A673 (cell line): ENCODE data around the gene DMXL1.

ENCODE experiments used
- EZH2 ChIP-seq: fragments of 200-600 bp; sonication (generic); IDR thresholded peaks from 2 replicates; pipeline ENCODE4 v1.6.1; 2017; ENCODE audit warnings: borderline replicate concordance, low read depth, mild to moderate bottlenecking, mixed read lengths, antibody characterized with exemption, low read length; ENCODE audit not compliant: poor library complexity, severe bottlenecking
- TF ChIP-seq, protein P1 (sequence below): fragments of 300-800, 200-600 bp; sonication (generic); conservative IDR thresholded peaks from 2 replicates; pipeline ENCODE4 v1.5.1; 2017; ENCODE audit warnings: low read depth, mild to moderate bottlenecking, antibody characterized with exemption, low read length, moderate library complexity, mixed read lengths

DNA sequence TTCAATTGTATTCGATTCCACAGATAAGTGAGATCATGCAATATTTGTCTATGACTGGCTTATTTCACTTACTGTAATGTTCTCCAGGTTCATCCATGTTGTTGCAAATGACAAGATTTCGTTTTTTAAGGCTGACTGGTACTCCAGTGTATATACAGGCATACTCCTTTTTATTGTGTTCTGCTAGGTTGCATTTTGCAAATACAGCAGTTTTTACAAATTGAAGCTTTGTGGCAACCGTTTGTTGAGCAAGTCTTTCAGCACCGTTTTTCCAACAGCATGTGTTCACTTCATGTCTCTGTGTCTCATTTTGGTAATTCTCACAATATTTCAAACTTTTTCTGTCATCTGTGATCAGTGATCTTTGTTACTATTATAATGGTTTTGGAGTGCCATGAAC is 82.7 kb downstream of the DMXL1 start:
- no peak for TF ChIP-seq EZH2
- TF ChIP-seq, protein P1, sequence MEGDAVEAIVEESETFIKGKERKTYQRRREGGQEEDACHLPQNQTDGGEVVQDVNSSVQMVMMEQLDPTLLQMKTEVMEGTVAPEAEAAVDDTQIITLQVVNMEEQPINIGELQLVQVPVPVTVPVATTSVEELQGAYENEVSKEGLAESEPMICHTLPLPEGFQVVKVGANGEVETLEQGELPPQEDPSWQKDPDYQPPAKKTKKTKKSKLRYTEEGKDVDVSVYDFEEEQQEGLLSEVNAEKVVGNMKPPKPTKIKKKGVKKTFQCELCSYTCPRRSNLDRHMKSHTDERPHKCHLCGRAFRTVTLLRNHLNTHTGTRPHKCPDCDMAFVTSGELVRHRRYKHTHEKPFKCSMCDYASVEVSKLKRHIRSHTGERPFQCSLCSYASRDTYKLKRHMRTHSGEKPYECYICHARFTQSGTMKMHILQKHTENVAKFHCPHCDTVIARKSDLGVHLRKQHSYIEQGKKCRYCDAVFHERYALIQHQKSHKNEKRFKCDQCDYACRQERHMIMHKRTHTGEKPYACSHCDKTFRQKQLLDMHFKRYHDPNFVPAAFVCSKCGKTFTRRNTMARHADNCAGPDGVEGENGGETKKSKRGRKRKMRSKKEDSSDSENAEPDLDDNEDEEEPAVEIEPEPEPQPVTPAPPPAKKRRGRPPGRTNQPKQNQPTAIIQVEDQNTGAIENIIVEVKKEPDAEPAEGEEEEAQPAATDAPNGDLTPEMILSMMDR, result no peak
